GM21367 (cell line): ENCODE results near the gene SPRYD3.
"Not testable (repeated sequence)": the region's sequence is repeated elsewhere in the genome, so short reads cannot be mapped to it uniquely, and the experiment has no call there.

ENCODE experiments used
- ATAC-seq: cut with Tn5 transposase; IDR thresholded peaks from one replicate; pipeline ENCODE4 v1.9.1; 2021; ENCODE audit not compliant: unreplicated experiment

Gene SPRYD3

DNA sequence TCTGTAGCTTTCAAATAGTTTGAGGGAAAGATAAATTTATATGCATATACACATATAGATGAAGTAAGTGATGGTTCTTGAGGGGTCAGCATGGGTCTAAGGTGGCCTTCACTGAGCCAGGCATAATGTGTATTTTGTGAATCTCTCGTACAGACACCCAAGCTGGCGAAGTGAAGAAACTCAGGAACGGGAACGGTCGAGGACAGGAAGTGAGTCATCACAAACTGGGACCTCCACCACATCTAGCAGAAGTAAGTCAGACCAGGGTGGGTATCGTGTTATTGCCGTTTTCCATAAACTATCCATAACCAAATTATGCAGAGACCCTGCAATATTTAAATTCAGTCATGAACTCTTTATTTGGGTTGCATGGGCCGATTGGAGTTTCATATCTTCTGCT is 44.7 kb downstream of the SPRYD3 start:
- ATAC-seq, result no peak

DNA sequence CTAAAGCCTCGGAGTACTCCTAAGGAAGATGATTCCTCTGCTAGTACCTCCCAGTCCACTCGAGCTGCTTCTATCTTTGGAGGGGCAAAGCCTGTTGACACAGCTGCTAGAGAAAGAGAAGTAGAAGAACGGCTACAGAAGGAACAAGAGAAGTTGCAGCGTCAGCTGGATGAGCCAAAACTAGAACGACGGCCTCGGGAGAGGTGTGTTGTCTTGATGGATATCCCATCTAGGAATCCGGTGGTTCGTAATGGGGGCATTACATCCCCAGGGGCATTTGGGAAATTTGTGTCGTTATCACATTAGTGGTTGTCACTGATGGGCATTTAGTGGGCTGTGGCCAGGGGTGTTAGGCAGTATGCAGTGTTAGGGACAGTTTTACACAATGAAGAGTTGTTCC is 45.4 kb downstream of the SPRYD3 start:
- not testable (repeated sequence) for ATAC-seq

DNA sequence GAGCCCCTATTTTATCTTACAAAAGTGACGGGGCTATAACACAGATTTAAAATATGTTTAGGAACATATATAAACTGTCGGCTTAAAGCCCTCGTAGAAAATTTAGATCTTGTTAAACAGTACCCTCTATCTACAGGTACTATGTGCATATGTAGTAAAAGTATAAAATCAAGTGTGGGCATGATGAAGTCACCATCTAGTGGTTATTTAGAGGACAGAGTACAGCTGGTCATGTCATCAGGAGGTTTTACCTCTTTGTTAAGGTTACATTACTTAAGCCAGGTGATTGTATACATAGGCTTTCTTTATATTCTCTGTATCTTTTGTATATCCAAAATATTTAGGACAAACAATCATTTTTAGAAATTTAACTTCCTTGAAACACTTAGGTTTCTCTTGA is 47.6 kb downstream of the SPRYD3 start:
- ATAC-seq, result no peak

DNA sequence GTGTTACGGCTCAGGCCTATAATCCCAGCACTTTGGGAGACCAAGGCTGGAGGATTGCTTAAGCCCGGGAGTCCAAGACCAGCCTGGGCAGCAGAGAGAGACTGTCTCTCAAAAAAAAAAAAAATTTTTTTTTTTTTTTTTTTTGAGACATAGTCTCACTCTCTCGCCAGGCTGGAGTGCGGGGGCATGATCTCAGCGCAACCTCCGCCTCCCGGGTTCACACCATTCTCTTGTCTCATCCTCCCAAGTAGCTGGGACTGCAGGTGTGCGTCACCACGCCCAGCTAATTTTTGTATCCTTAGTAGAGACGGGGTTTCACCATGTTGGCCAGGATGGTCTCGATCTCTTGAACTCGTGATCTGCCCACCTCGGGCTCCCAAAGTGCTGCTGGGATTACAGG is 52.2 kb downstream of the SPRYD3 start:
- ATAC-seq, result not testable (repeated sequence)

DNA sequence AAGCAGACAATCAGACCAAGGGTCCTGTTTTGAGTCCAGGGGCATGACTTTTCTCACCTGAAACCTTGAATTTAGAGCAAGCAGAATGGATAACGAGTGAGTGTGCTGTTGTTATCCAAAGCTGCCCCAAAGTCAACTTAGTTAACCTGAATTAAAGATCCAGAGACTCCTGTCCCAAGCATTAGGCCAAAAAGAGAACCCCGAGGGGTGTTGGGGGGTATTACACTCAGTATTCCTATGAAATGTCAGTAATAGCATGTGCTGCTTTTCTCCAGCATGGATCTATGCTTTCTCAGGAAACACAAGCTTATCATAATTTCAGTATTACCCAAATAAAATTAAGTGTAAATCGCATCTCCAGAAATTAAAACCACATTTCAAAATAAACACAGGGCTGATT is 53.9 kb downstream of the SPRYD3 start:
- no peak for ATAC-seq

DNA sequence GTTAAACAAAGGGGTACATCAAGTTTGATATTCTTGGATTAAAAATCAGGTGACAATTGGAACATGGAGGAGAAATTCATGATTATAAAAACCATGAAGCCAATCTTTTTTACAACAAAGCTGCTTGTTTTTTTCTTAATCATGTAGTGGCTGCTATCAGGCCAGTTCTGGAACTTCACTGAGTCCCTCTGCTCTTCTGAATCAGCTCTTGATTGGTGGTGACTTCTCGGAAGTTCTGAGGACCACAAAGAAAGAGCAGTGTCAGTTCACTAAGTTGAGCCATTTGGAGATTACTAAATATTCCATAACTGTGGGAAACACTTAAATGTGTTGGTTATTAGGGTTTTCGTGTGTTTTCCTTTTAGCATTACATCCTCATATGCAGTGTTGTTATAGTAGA is 64.5 kb downstream of the SPRYD3 start:
- ATAC-seq, result no peak
